ENCODE measurements around the gene SUCLG2. TPM values are rescaled to one million over a fixed set of nuclear protein-coding genes. Genes with fewer than 3 reads are reported as not detected.

Gene SUCLG2
- total and polyA plus RNA-seq, 9 of the 15 experiments (the other 6 are each of a cell fraction or from before 2014, with no cell fraction given) = 10.1 to 41.4 (median 29.0) TPM

DNA sequence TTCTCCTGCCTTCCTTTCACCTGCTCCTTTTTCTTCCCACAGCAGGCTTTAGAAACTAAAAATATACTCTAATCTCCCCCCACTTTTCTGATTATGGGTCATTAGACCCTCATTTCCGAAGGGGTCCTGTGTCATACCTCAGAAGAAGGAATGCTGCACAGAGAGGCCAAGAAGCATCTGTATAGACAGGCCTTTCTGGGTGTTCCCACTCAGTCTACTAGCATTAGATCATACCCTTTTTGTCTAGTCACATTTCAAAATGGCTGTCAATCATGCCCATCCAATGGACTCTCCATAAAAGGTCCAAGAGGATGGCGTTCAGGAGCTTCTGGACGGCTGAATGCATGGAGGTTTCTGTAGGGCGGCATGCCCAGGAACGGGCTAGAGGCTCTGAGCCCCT lies 192.2 kb downstream of the SUCLG2 start:
- in situ Hi-C loops (cut with MboI) = no loop called here
- H4K20me1 ChIP-seq (replicated peaks; ENCODE audit: control insufficient read depth, insufficient read depth, low read length) = no peaks in the 10 kb centered on the region
- H3K9ac ChIP-seq (ENCODE audit: insufficient read depth in 1 of 2, low read depth in 2 of 2, low read length in 2 of 2) = no peak overlapping the region
- ChIA-PET POLR2A (no interaction called here), CTCF (ENCODE audit: low intra/inter-chr PET ratio) (no interaction called here)
- H3K36me3 ChIP-seq (ENCODE audit: control insufficient read depth, insufficient read depth, low read length) = no peaks in the 10 kb centered on the region
- H3K4me1 ChIP-seq (replicated peaks in 1 of 2; ENCODE audit: control insufficient read depth in 2 of 2, insufficient read depth in 2 of 2, low read length in 2 of 2) = no peaks in the 10 kb centered on the region
- no peak overlapping the region for H2AFZ ChIP-seq (ENCODE audit: low read depth, low read length)
- no peaks in the 10 kb centered on the region for H3K9me1 ChIP-seq (ENCODE audit: control insufficient read depth, insufficient read depth, low read length)
- BruUV-seq (replicated peaks) = no TSS peak
- intact Hi-C loops (cut with micrococcal nuclease) = no loop called here
- H3K27me3 ChIP-seq (ENCODE audit: control insufficient read depth in 2 of 2, insufficient read depth in 2 of 2, low read length in 2 of 2) = no peaks in the 10 kb centered on the region
- FAIRE-seq = no peak
- H3K9me3 ChIP-seq (replicated peaks; ENCODE audit: control insufficient read depth, insufficient read depth, low read depth, low read length) = no peaks in the 10 kb centered on the region
- no peak overlapping the region for H3K4me3 ChIP-seq
- no peak overlapping the region for H3K27ac ChIP-seq (ENCODE audit: extremely low read depth, low read depth, low read length)
- no peak for TF ChIP-seq WHSC1 (IDR thresholded peaks at IDR 0.05; ENCODE audit: low read length)
- TF ChIP-seq, protein P1, sequence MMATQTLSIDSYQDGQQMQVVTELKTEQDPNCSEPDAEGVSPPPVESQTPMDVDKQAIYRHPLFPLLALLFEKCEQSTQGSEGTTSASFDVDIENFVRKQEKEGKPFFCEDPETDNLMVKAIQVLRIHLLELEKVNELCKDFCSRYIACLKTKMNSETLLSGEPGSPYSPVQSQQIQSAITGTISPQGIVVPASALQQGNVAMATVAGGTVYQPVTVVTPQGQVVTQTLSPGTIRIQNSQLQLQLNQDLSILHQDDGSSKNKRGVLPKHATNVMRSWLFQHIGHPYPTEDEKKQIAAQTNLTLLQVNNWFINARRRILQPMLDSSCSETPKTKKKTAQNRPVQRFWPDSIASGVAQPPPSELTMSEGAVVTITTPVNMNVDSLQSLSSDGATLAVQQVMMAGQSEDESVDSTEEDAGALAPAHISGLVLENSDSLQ (IDR thresholded peaks at IDR 0.05) = peak; percentile 33; the same call in 1 of the 2 replicates
- TF ChIP-seq, protein P2, sequence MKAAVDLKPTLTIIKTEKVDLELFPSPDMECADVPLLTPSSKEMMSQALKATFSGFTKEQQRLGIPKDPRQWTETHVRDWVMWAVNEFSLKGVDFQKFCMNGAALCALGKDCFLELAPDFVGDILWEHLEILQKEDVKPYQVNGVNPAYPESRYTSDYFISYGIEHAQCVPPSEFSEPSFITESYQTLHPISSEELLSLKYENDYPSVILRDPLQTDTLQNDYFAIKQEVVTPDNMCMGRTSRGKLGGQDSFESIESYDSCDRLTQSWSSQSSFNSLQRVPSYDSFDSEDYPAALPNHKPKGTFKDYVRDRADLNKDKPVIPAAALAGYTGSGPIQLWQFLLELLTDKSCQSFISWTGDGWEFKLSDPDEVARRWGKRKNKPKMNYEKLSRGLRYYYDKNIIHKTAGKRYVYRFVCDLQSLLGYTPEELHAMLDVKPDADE (conservative IDR thresholded peaks at IDR 0.05; ENCODE audit: control insufficient read depth, low read depth, low read length) = no peak
- no peaks in the 10 kb centered on the region for H3K79me2 ChIP-seq (ENCODE audit: control insufficient read depth, insufficient read depth, low read length)
- no peak overlapping the region for H3K4me2 ChIP-seq (ENCODE audit: insufficient read depth, low read length)
- WGBS (ENCODE audit: insufficient coverage, low coverage, missing lambda C conversion rate) = 90% methylated on average over 2 of the region's 5 CpGs
- no peak for DNase-seq (ENCODE audit: extremely low read depth in 1 of 4, low spot score in 3 of 4)
- no peak for ATAC-seq

DNA sequence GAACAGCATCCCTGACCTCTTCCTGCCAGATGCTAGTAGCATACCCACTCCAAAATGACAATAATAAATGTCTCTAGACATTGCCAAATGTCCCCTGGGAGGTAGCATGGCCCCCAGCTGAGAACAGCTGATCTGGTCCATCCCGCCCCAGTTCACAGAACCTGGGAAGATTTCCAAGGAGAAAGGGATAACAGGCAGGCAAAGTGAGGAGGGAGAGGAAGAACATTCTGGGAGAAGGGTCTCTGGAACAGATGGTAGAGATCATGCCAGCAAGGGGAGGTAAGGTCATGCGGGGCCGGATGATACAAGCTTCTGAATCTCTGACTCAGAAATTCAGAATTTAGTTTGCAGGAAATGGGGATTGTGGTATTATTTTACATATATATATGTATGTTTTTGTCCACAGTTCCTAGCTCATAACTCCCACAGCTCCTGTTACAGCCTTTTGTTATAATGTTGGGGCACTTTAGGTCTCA lies 192.7 kb downstream of the SUCLG2 start:
- Histone ChIP-seq H3K9me3 (replicated peaks; ENCODE audit: control insufficient read depth, insufficient read depth, low read depth, low read length) (no peaks in the 10 kb centered on the region), H3K36me3 (ENCODE audit: control insufficient read depth, insufficient read depth, low read length) (no peaks in the 10 kb centered on the region), H3K4me2 (ENCODE audit: insufficient read depth, low read length) (no peak overlapping the region), H2AFZ (ENCODE audit: low read depth, low read length) (no peak overlapping the region), H3K27me3 (ENCODE audit: control insufficient read depth in 2 of 2, insufficient read depth in 2 of 2, low read length in 2 of 2) (no peaks in the 10 kb centered on the region), H3K4me1 (replicated peaks in 1 of 2; ENCODE audit: control insufficient read depth in 2 of 2, insufficient read depth in 2 of 2, low read length in 2 of 2) (no peaks in the 10 kb centered on the region), H3K9me1 (ENCODE audit: control insufficient read depth, insufficient read depth, low read length) (no peaks in the 10 kb centered on the region), H4K20me1 (replicated peaks; ENCODE audit: control insufficient read depth, insufficient read depth, low read length) (no peaks in the 10 kb centered on the region), H3K79me2 (ENCODE audit: control insufficient read depth, insufficient read depth, low read length) (no peaks in the 10 kb centered on the region), H3K9ac (ENCODE audit: insufficient read depth in 1 of 2, low read depth in 2 of 2, low read length in 2 of 2) (no peak overlapping the region), H3K4me3 (no peak overlapping the region), H3K27ac (ENCODE audit: extremely low read depth, low read depth, low read length) (no peak overlapping the region)
- DNase-seq (ENCODE audit: extremely low read depth in 1 of 4, low spot score in 3 of 4) = no peak
- in situ Hi-C loops (cut with MboI) = no loop called here
- TF ChIP-seq, protein P3, sequence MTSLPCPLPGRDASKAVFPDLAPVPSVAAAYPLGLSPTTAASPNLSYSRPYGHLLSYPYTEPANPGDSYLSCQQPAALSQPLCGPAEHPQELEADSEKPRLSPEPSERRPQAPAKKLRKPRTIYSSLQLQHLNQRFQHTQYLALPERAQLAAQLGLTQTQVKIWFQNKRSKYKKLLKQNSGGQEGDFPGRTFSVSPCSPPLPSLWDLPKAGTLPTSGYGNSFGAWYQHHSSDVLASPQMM (CRISPR knock-in tag; IDR thresholded peaks at IDR 0.05) = no peak
- TF ChIP-seq CEBPB (tag; IDR thresholded peaks at IDR 0.05) = no peak
- TF ChIP-seq KLF6 (CRISPR knock-in tag; IDR thresholded peaks at IDR 0.05; ENCODE audit: borderline replicate concordance) = no peak
- TF ChIP-seq, protein P4, sequence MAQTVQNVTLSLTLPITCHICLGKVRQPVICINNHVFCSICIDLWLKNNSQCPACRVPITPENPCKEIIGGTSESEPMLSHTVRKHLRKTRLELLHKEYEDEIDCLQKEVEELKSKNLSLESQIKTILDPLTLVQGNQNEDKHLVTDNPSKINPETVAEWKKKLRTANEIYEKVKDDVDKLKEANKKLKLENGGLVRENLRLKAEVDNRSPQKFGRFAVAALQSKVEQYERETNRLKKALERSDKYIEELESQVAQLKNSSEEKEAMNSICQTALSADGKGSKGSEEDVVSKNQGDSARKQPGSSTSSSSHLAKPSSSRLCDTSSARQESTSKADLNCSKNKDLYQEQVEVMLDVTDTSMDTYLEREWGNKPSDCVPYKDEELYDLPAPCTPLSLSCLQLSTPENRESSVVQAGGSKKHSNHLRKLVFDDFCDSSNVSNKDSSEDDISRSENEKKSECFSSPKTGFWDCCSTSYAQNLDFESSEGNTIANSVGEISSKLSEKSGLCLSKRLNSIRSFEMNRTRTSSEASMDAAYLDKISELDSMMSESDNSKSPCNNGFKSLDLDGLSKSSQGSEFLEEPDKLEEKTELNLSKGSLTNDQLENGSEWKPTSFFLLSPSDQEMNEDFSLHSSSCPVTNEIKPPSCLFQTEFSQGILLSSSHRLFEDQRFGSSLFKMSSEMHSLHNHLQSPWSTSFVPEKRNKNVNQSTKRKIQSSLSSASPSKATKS (CRISPR knock-in tag; IDR thresholded peaks at IDR 0.05) = no peak
- no peak for ATAC-seq
- ChIA-PET CTCF (ENCODE audit: low intra/inter-chr PET ratio) (no interaction called here), POLR2A (no interaction called here)
- no peak for FAIRE-seq
- no TSS peak for BruUV-seq (replicated peaks)
- 91% methylated on average over 3 of the region's 3 CpGs for WGBS (ENCODE audit: insufficient coverage, low coverage, missing lambda C conversion rate)
- intact Hi-C loops (cut with micrococcal nuclease) = no loop called here

Data from K562 (cell line).